ENCODE results near the gene POMT2. TPM values are rescaled to one million over a fixed set of nuclear protein-coding genes. Genes with fewer than 3 reads are reported as not detected.
A peak's percentile ranks its signal among the peaks of the same experiment; 100 is the strongest.

The POMT2 gene
- total RNA-seq, 2 experiments from 2014 or later: 11.9 to 13.8 TPM

GRCh38 chr14:77268989-77269600 lies 51.6 kb downstream of the POMT2 start:
- Mint-ChIP-seq H3K4me3 (no peak overlapping the region), H3K36me3 (ENCODE audit: low read depth) (no peaks in the 10 kb centered on the region), H3K27me3 (peaks cover 38% of the 10 kb centered on the region), H3K27ac (no peak overlapping the region), H3K4me1 (peaks cover 1% of the 10 kb centered on the region), H3K9me3 (peaks cover 2% of the 10 kb centered on the region)
- ChIA-PET POLR2A (no interaction called here), CTCF (interaction anchor here (1.2 kb wide), 1 partner anchor 21 kb away, joined by 4 read pairs; no protein-coding TSS in a partner anchor)
- DNase-seq: no peak

GRCh38 chr14:77267937-77268699 lies 52.6 kb downstream of the POMT2 start:
- peak overlapping the region; percentile 31 for H3K27ac Mint-ChIP-seq
- CTCF ChIA-PET: interaction anchor here (1.2 kb wide), 1 partner anchor 22 kb away, joined by 4 read pairs; no protein-coding TSS in a partner anchor
- DNase-seq: no peak
- POLR2A ChIA-PET: no interaction called here
- H3K27me3 Mint-ChIP-seq: peaks cover 44% of the 10 kb centered on the region
- no peak overlapping the region for H3K4me3 Mint-ChIP-seq
- peaks cover 2% of the 10 kb centered on the region for H3K9me3 Mint-ChIP-seq
- no peaks in the 10 kb centered on the region for H3K36me3 Mint-ChIP-seq (ENCODE audit: low read depth)
- peaks cover 1% of the 10 kb centered on the region for H3K4me1 Mint-ChIP-seq

- Mint-ChIP-seq H3K36me3 (ENCODE audit: low read depth) (no peaks in the 10 kb centered on the region), H3K9me3 (peaks cover 2% of the 10 kb centered on the region), H3K4me1 (peaks cover 1% of the 10 kb centered on the region), H3K27ac (no peak overlapping the region), H3K4me3 (no peak overlapping the region), H3K27me3 (peaks cover 38% of the 10 kb centered on the region)
- no peak for DNase-seq
- ChIA-PET POLR2A (no interaction called here), CTCF (interaction anchor here (0.5 to 0.6 kb wide), 2 partner anchors 16 to 50 kb away, joined by 4 read pairs; no protein-coding TSS in a partner anchor)
Observed at GRCh38 chr14:77266336-77266735, 54.3 kb downstream of the POMT2 start.

DNA sequence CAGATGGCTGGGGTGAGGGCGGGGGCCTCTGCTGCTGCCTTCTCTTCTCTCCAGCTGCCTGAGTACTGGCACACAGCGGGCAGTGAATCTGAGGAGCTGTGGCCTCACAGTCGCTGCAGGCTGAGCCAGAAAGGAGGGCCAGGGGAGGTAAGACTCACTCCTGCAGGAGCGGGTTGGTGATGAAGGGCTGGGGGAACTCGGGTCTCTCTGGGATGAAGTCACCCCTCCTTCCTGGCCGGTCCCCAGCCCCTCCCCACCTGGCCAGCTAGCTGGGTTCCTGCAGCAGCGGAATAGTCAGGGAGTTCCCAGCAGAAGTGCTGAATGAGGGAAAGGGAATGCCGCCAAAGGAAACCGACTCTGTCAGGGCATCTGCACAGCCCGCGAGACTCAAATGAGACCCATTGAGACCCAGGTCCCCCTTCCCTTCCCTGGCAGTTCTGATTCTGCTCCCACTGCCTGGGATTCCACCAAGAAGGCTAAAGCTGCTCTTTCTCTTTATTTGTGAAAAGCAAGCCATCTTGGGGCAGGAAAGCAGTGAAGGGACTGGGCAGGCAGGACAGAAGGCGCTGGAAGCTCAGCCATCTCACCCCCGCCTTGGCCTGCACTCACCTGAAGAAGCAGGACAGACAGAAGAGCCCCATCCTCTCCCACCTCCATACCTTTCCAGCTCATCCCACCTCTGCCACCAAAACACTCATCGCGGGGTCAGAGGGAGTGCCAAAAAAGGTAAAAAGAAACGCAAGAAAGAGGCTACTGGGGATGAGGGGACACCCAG lies 54.9 kb downstream of the POMT2 start:
- peaks cover 2% of the 10 kb centered on the region for H3K9me3 Mint-ChIP-seq
- peaks cover 1% of the 10 kb centered on the region for H3K4me1 Mint-ChIP-seq
- peaks cover 37% of the 10 kb centered on the region for H3K27me3 Mint-ChIP-seq
- no peak overlapping the region for H3K27ac Mint-ChIP-seq
- H3K36me3 Mint-ChIP-seq (ENCODE audit: low read depth): no peaks in the 10 kb centered on the region
- CTCF ChIA-PET: interaction anchor here (0.5 to 0.6 kb wide), 2 partner anchors 16 to 51 kb away, joined by 4 read pairs; no protein-coding TSS in a partner anchor
- POLR2A ChIA-PET: interaction anchor here (0.6 kb wide), 1 partner anchor 26 kb away, joined by 3 read pairs; no protein-coding TSS in a partner anchor
- DNase-seq: no peak
- no peak overlapping the region for H3K4me3 Mint-ChIP-seq

GRCh38 chr14:77265187-77265515 lies 55.5 kb downstream of the POMT2 start:
- Mint-ChIP-seq H3K36me3 (ENCODE audit: low read depth) (no peaks in the 10 kb centered on the region), H3K27me3 (peaks cover 35% of the 10 kb centered on the region), H3K27ac (no peak overlapping the region), H3K9me3 (peaks cover 2% of the 10 kb centered on the region), H3K4me1 (peaks cover 1% of the 10 kb centered on the region), H3K4me3 (no peak overlapping the region)
- CTCF ChIA-PET: no interaction called here
- POLR2A ChIA-PET: no interaction called here
- DNase-seq: no peak

DNA sequence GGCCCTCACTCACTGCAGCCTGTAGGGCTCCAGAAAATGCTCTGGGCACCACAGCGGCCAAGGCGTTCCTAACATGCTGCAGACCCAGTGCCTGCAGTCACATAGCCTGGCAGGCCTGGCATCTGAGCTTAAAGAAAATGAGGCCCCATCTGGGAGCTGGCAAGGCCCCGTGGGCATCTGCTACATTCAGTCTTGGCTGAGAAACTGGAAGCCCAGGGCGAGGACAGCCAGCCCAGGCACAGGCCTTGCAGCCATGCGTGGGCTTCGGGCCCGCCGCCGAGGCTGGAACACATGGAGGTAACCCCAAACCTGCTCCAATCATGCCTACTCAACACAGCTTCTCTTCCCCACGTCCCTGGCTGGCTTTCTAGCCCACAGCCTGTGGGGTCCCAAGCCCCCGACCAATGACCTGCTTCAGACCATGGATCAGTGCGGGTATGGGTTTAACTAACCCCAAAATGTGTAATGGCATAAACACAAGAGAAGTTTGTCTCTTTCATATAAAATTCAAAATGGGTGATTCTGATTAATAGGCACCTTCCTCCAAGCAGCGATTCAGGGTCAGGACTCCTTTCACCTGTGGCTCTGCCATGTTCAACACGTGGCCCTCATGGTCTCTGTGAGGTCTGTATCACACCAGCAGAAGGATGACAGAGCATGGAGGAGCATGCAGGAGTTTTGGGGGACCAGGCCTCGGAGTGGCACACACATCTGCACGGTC lies 56.1 kb downstream of the POMT2 start:
- H3K27ac Mint-ChIP-seq: no peak overlapping the region
- no peaks in the 10 kb centered on the region for H3K4me1 Mint-ChIP-seq
- H3K4me3 Mint-ChIP-seq: no peak overlapping the region
- H3K9me3 Mint-ChIP-seq: peaks cover 2% of the 10 kb centered on the region
- DNase-seq: no peak
- H3K27me3 Mint-ChIP-seq: peaks cover 30% of the 10 kb centered on the region
- POLR2A ChIA-PET: no interaction called here
- no peaks in the 10 kb centered on the region for H3K36me3 Mint-ChIP-seq (ENCODE audit: low read depth)
- CTCF ChIA-PET: no interaction called here

GRCh38 chr14:77260631-77261030 lies 60.1 kb downstream of the POMT2 start:
- CTCF ChIA-PET: no interaction called here

GRCh38 chr14:77260199-77260598 lies 60.5 kb downstream of the POMT2 start:
- ChIA-PET POLR2A (no interaction called here), CTCF (no interaction called here)
- no peaks in the 10 kb centered on the region for H3K9me3 Mint-ChIP-seq
- H3K4me1 Mint-ChIP-seq: no peaks in the 10 kb centered on the region
- no peak for DNase-seq
- no peak overlapping the region for H3K4me3 Mint-ChIP-seq
- H3K27me3 Mint-ChIP-seq: peaks cover 15% of the 10 kb centered on the region
- no peak overlapping the region for H3K27ac Mint-ChIP-seq
- no peaks in the 10 kb centered on the region for H3K36me3 Mint-ChIP-seq (ENCODE audit: low read depth)

More at GRCh38 chr14:77260631-77261030, 60.1 kb downstream of the POMT2 start:
- no peak overlapping the region for H3K4me3 Mint-ChIP-seq
- H3K9me3 Mint-ChIP-seq: no peaks in the 10 kb centered on the region
- POLR2A ChIA-PET: no interaction called here
- H3K27ac Mint-ChIP-seq: no peak overlapping the region
- DNase-seq: no peak
- H3K27me3 Mint-ChIP-seq: peaks cover 15% of the 10 kb centered on the region
- no peaks in the 10 kb centered on the region for H3K4me1 Mint-ChIP-seq
- no peaks in the 10 kb centered on the region for H3K36me3 Mint-ChIP-seq (ENCODE audit: low read depth)

- ChIA-PET POLR2A (no interaction called here), CTCF (interaction anchor here (0.6 kb wide), 1 partner anchor 1574 kb away, joined by 4 read pairs; no protein-coding TSS in a partner anchor)
- no peak overlapping the region for H3K27ac Mint-ChIP-seq
- peaks cover 15% of the 10 kb centered on the region for H3K27me3 Mint-ChIP-seq
- H3K36me3 Mint-ChIP-seq (ENCODE audit: low read depth): no peaks in the 10 kb centered on the region
- DNase-seq: no peak
- H3K9me3 Mint-ChIP-seq: no peaks in the 10 kb centered on the region
- no peak overlapping the region for H3K4me3 Mint-ChIP-seq
- no peaks in the 10 kb centered on the region for H3K4me1 Mint-ChIP-seq
Observed at GRCh38 chr14:77259025-77259715, 61.5 kb downstream of the POMT2 start.

DNA sequence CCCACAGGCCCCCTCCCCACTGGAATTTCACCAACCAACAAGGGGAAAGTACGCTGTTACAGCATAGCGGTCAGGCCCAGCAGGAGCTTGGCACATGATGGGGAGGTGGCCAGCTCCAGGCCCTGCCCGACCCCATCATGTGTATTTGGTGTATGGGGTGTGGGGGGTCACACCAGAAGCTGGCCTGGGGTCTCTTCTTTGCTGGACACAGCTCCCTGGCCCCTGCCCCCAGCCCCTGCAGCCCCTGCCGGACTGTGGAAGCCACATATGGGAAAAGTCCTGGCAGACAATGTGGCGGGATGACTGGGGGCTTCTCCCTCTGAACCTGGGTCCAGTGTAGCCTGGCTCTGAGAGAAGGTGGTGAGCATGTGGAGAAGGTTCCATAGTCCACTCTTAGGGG lies 62.1 kb downstream of the POMT2 start:
- Mint-ChIP-seq H3K27ac (no peak overlapping the region), H3K36me3 (ENCODE audit: low read depth) (no peaks in the 10 kb centered on the region), H3K4me3 (no peak overlapping the region), H3K9me3 (no peaks in the 10 kb centered on the region), H3K4me1 (no peaks in the 10 kb centered on the region), H3K27me3 (peaks cover 10% of the 10 kb centered on the region)
- DNase-seq: no peak
- POLR2A ChIA-PET: no interaction called here
- CTCF ChIA-PET: interaction anchor here (0.6 kb wide), 1 partner anchor 1573 kb away, joined by 4 read pairs; no protein-coding TSS in a partner anchor

DNA sequence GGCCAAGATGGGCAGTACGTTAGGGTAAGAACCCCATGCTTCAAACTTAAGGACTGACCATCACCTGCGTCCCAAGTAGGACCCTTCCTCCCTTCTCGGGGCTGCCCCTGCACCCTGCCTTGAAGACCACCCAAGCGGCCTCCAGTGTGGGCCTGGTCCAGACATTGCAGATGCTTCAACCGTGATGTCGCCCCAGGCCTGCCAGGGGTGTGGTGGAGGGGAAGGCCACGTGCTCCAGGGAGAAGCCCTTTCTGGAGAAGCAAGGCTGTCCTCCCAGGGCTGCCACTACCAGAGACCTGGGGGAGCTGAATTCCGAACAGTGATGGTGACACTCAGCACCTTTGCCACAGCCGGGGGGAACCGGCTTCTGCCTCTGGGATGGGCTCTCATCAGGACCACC lies 63.0 kb downstream of the POMT2 start:
- H3K27ac Mint-ChIP-seq: no peak overlapping the region
- ChIA-PET CTCF (no interaction called here), POLR2A (no interaction called here)
- no peaks in the 10 kb centered on the region for H3K9me3 Mint-ChIP-seq
- DNase-seq: no peak
- peaks cover 5% of the 10 kb centered on the region for H3K27me3 Mint-ChIP-seq
- H3K4me1 Mint-ChIP-seq: no peaks in the 10 kb centered on the region
- H3K4me3 Mint-ChIP-seq: no peak overlapping the region
- no peaks in the 10 kb centered on the region for H3K36me3 Mint-ChIP-seq (ENCODE audit: low read depth)

GRCh38 chr14:77256694-77257093 lies 64.0 kb downstream of the POMT2 start:
- Mint-ChIP-seq H3K4me3 (no peak overlapping the region), H3K36me3 (ENCODE audit: low read depth) (no peaks in the 10 kb centered on the region), H3K27me3 (peaks cover 4% of the 10 kb centered on the region), H3K4me1 (no peaks in the 10 kb centered on the region), H3K9me3 (no peaks in the 10 kb centered on the region), H3K27ac (no peak overlapping the region)
- DNase-seq: no peak
- POLR2A ChIA-PET: no interaction called here
- CTCF ChIA-PET: no interaction called here
